Calu3 (cell line): ENCODE results near the gene PRSS16. TPM values are rescaled to one million over a fixed set of nuclear protein-coding genes. Genes with fewer than 3 reads are reported as not detected.
A peak's percentile ranks its signal among the peaks of the same experiment; 100 is the strongest.
"Not testable (repeated sequence)": the region's sequence is repeated elsewhere in the genome, so short reads cannot be mapped to it uniquely, and the experiment has no call there.

ENCODE experiments used
- BruUV-seq: library from RNA; stranded (reverse); fragments of 400-500 nt; replicated peaks from 2 replicates; lab custom pipeline; 2021; lab: Mats Ljungman, UMichigan
- CTCF ChIA-PET: fragments of 300-600 bp; sonication (Branson Sonifier 250); formaldehyde crosslinking; loops from one replicate; lab custom pipeline; 2022; ENCODE audit warnings: antibody characterized with exemption; lab: Charles Lee
- DNase-seq: peaks from one replicate; pipeline ENCODE4 v3.0.0; 2022
- H3K27ac Mint-ChIP-seq: one replicate; pipeline ENCODE4 v1.8.0; 2022; ENCODE audit warnings: mixed read lengths; ENCODE audit not compliant: unreplicated experiment
- H3K27me3 Mint-ChIP-seq: one replicate; pipeline ENCODE4 v1.8.0; 2022; ENCODE audit warnings: mixed read lengths; ENCODE audit not compliant: unreplicated experiment
- H3K36me3 Mint-ChIP-seq: one replicate; pipeline ENCODE4 v1.8.0; 2022; ENCODE audit warnings: mild to moderate bottlenecking, moderate library complexity, mixed read lengths; ENCODE audit not compliant: insufficient read depth, unreplicated experiment
- H3K4me1 Mint-ChIP-seq: one replicate; pipeline ENCODE4 v1.8.0; 2022; ENCODE audit warnings: mild to moderate bottlenecking, low read depth, mixed read lengths; ENCODE audit not compliant: unreplicated experiment
- H3K4me3 Mint-ChIP-seq: one replicate; pipeline ENCODE4 v1.8.0; 2022; ENCODE audit warnings: mild to moderate bottlenecking, low read depth, moderate library complexity, mixed read lengths; ENCODE audit not compliant: unreplicated experiment
- H3K9me3 Mint-ChIP-seq: one replicate; pipeline ENCODE4 v1.8.0; 2022; ENCODE audit warnings: low read depth, mixed read lengths; ENCODE audit not compliant: unreplicated experiment
- CTCF ChIP-seq: fragments of 200-600 bp; IDR thresholded peaks from one replicate; pipeline ENCODE4 v1.8.0; 2022; ENCODE audit warnings: antibody characterized with exemption; ENCODE audit not compliant: unreplicated experiment
- intact Hi-C: fragments of 100-400 bp; cut with micrococcal nuclease; formaldehyde crosslinking; loops from one replicate; pipeline ENCODE4 v1.10.0; 2022; ENCODE audit not compliant: unreplicated experiment
- total RNA-seq: library from RNA; stranded (reverse); gene quantifications from 2 replicates; pipeline ENCODE4 v1.2.3, GENCODE V29; 2022

Gene PRSS16
- total RNA-seq, 1 experiment from 2014 or later, result 31.3 TPM

GRCh38 chr6:27255866-27256265, 8.4 kb downstream of the PRSS16 start:
- CTCF ChIA-PET, result no interaction called here
- peaks cover 18% of the 10 kb centered on the region for H3K36me3 Mint-ChIP-seq
- no peaks in the 10 kb centered on the region for H3K27me3 Mint-ChIP-seq
- DNase-seq, result no peak
- H3K4me1 Mint-ChIP-seq, result no peaks in the 10 kb centered on the region
- intact Hi-C loops, result no loop called here
- no peaks in the 10 kb centered on the region for H3K9me3 Mint-ChIP-seq
- peak overlapping the region; percentile 0 for H3K27ac Mint-ChIP-seq
- no TSS peak for BruUV-seq
- TF ChIP-seq CTCF, result no peak
- H3K4me3 Mint-ChIP-seq, result no peak overlapping the region

- no peak for TF ChIP-seq CTCF
- no peaks in the 10 kb centered on the region for H3K27me3 Mint-ChIP-seq
- no peaks in the 10 kb centered on the region for H3K4me1 Mint-ChIP-seq
- CTCF ChIA-PET, result no interaction called here
- H3K36me3 Mint-ChIP-seq, result no peaks in the 10 kb centered on the region
- intact Hi-C loops, result no loop called here
- DNase-seq, result no peak
- H3K9me3 Mint-ChIP-seq, result no peaks in the 10 kb centered on the region
- BruUV-seq, result no TSS peak
- H3K27ac Mint-ChIP-seq, result no peak overlapping the region
- no peak overlapping the region for H3K4me3 Mint-ChIP-seq
Measured at GRCh38 chr6:27260369-27260768, 12.9 kb downstream of the PRSS16 start.

GRCh38 chr6:27260836-27261375, 13.4 kb downstream of the PRSS16 start:
- TF ChIP-seq CTCF, result no peak
- intact Hi-C loops, result no loop called here
- Mint-ChIP-seq H3K4me3 (no peak overlapping the region), H3K27ac (no peak overlapping the region), H3K9me3 (no peaks in the 10 kb centered on the region), H3K4me1 (no peaks in the 10 kb centered on the region), H3K36me3 (no peaks in the 10 kb centered on the region), H3K27me3 (no peaks in the 10 kb centered on the region)
- DNase-seq, result no peak
- CTCF ChIA-PET, result interaction anchor here (0.6 kb wide), 2 partner anchors 9 to 1361 kb away, joined by 7 to 8 read pairs; no protein-coding TSS in a partner anchor
- no TSS peak for BruUV-seq

GRCh38 chr6:27263886-27264285, 16.4 kb downstream of the PRSS16 start:
- TF ChIP-seq CTCF, result no peak
- BruUV-seq, result no TSS peak
- H3K36me3 Mint-ChIP-seq, result no peaks in the 10 kb centered on the region
- intact Hi-C loops, result no loop called here
- no peaks in the 10 kb centered on the region for H3K9me3 Mint-ChIP-seq
- H3K27me3 Mint-ChIP-seq, result no peaks in the 10 kb centered on the region
- CTCF ChIA-PET, result no interaction called here
- no peak overlapping the region for H3K4me3 Mint-ChIP-seq
- H3K27ac Mint-ChIP-seq, result no peak overlapping the region
- H3K4me1 Mint-ChIP-seq, result no peaks in the 10 kb centered on the region
- DNase-seq, result no peak

GRCh38 chr6:27267003-27267402, 19.5 kb downstream of the PRSS16 start:
- H3K27ac Mint-ChIP-seq, DNase-seq, BruUV-seq, H3K36me3 Mint-ChIP-seq, H3K4me1 Mint-ChIP-seq, intact Hi-C loops, H3K27me3 Mint-ChIP-seq, CTCF ChIA-PET, H3K9me3 Mint-ChIP-seq, H3K4me3 Mint-ChIP-seq: not testable (repeated sequence)
